ENCODE measurements around the gene PRSS53. TPM values are rescaled to one million over a fixed set of nuclear protein-coding genes. Genes with fewer than 3 reads are reported as not detected.
A peak's percentile ranks its signal among the peaks of the same experiment; 100 is the strongest.
"Not testable (repeated sequence)": the region's sequence is repeated elsewhere in the genome, so short reads cannot be mapped to it uniquely, and the experiment has no call there.

The PRSS53 gene
- 1 to 10 TPM in 1 of 2 donors, under 1 TPM in 1; 1.00 to 2.9 TPM for polyA plus RNA-seq

DNA sequence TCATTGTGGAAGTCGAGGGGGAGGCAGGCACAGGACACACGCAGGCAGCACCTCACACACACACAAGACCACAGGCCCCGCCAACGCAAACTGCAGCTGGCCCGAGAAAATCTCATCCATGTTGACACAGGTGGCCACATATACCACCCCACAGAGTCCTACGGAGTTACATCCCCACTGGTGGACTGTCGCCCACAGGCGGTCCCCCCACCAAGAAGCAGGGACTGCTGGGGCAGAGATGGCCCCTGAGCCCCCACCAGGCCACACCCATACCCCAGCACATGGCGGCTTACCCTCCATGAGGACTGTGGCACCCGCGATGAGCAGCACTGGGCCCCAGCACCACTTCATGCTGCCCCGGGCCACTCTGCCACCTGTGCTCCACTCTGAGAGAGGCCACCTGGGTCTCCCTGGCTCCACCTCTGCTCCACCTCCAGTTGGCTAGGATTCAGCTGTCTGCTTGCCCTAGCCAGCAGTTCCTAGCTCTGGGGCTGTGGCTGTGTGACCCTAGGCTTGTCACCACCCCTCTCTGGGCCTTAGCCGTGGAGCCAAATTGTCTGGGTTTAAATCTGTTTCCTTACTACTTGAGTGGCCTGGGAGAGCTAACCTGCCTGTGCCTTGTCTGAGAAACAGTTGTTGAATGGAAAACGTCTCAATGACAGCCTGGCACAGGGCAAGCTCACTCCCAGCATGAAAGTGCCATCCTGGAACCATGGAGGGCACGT, at the start of gene PRSS53:
PRSS53 (minus strand) TSS at position 485 of the 725 bp plus-strand sequence; CDS start at position 351, 134 bp downstream.
- no peak within 1 kb of the TSS for H3K4me3 ChIP-seq (ENCODE audit: low read depth in 1 of 2, low read length in 2 of 2)
- no peaks in the 10 kb centered on the region for H3K27me3 ChIP-seq (ENCODE audit: control insufficient read depth in 1 of 2, insufficient read depth in 2 of 2, low read length in 2 of 2)
- H3K4me1 ChIP-seq (ENCODE audit: control insufficient read depth in 2 of 2, insufficient read depth in 2 of 2, low read length in 1 of 2) = peaks cover 0 to 2% of the 10 kb centered on the region in 2 donors
- 74 to 80% methylated on average over 12 to 15 of the region's 15 CpGs for WGBS, 2 donors
- peaks cover 0 to 24% of the 10 kb centered on the region in 2 donors for H3K36me3 ChIP-seq (ENCODE audit: control insufficient read depth in 2 of 2, insufficient read depth in 2 of 2, low read length in 1 of 2)
- H3K9me3 ChIP-seq (ENCODE audit: control insufficient read depth in 2 of 2, insufficient read depth in 1 of 2, low read depth in 1 of 2, low read length in 1 of 2) = no peaks in the 10 kb centered on the region
- no peak within 1 kb of the TSS for H3K27ac ChIP-seq (ENCODE audit: low read depth in 2 of 2, low read length in 1 of 2)

DNA sequence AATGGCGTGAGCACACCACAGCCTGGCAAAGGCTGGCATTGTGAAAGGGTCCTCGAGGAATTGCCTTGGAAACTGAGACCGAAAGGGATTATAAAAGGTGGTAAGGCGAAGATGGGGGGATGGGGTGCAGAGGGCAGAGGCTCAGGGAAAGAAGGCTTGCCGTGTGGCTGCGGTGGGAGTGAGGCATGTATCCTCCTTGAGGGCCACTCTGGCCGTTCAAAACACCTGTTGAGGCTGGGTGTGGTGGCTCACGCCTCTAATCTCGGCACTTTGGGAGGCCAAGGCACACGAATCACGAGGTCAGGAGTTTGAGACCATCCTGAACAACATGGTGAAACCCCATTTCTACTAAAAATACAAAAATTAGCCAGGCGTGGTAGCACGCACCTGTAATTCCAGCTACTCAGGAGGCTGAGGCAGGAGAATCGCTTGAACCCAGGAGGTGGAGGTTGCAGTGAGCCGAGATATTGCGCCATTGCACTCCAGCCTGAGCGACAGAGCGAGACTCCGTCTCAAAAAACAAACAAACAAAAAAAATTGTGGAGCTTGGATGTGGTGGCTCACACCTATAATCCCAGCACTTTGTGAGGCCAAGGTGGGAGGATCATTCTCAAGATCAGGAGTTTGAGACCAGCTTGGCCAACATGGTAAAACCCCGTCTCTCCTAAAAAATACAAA, 48.2 kb upstream of the PRSS53 start:
- H3K9me3 ChIP-seq (ENCODE audit: control insufficient read depth in 2 of 2, insufficient read depth in 1 of 2, low read depth in 1 of 2, low read length in 1 of 2); H3K27me3 ChIP-seq (ENCODE audit: control insufficient read depth in 1 of 2, insufficient read depth in 2 of 2, low read length in 2 of 2); H3K4me3 ChIP-seq (ENCODE audit: low read depth in 1 of 2, low read length in 2 of 2); H3K27ac ChIP-seq (ENCODE audit: low read depth in 2 of 2, low read length in 1 of 2): not testable (repeated sequence)
- 88 to 89% methylated on average over 20 of the region's 20 CpGs for WGBS, 2 donors
- Histone ChIP-seq H3K36me3 (ENCODE audit: control insufficient read depth in 2 of 2, insufficient read depth in 2 of 2, low read length in 1 of 2) (peaks cover 0 to 16% of the 10 kb centered on the region in 2 donors), H3K4me1 (ENCODE audit: control insufficient read depth in 2 of 2, insufficient read depth in 2 of 2, low read length in 1 of 2) (peaks cover 7 to 48% of the 10 kb centered on the region in 2 donors)

DNA sequence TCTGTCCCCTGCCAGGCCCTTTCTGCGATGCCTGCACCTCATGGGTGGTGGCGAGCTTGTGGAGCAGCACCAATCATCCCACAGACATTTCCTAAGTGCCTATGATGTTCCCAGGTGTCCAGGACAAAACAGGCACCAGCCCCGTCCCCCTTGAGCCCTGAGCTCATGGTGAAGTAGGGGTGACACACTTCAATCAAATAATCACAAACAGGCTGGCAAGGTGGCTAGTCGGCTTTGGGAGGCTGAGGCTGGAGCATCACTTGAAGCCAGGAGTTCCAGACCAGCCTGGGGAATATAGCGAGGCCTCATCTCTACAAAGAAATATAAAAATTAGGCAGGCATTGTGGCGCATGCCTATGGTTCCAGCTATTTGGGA, 47.5 kb upstream of the PRSS53 start:
- Histone ChIP-seq H3K36me3 (ENCODE audit: control insufficient read depth in 2 of 2, insufficient read depth in 2 of 2, low read length in 1 of 2) (peaks cover 0 to 22% of the 10 kb centered on the region in 2 donors), H3K4me1 (ENCODE audit: control insufficient read depth in 2 of 2, insufficient read depth in 2 of 2, low read length in 1 of 2) (peaks cover 8 to 49% of the 10 kb centered on the region in 2 donors), H3K4me3 (ENCODE audit: low read depth in 1 of 2, low read length in 2 of 2) (no peak overlapping the region), H3K9me3 (ENCODE audit: control insufficient read depth in 2 of 2, insufficient read depth in 1 of 2, low read depth in 1 of 2, low read length in 1 of 2) (no peaks in the 10 kb centered on the region), H3K27me3 (ENCODE audit: control insufficient read depth in 1 of 2, insufficient read depth in 2 of 2, low read length in 2 of 2) (no peaks in the 10 kb centered on the region), H3K27ac (ENCODE audit: low read depth in 2 of 2, low read length in 1 of 2) (no peak overlapping the region)
- 83 to 85% methylated on average over 6 of the region's 6 CpGs for WGBS, 2 donors

DNA sequence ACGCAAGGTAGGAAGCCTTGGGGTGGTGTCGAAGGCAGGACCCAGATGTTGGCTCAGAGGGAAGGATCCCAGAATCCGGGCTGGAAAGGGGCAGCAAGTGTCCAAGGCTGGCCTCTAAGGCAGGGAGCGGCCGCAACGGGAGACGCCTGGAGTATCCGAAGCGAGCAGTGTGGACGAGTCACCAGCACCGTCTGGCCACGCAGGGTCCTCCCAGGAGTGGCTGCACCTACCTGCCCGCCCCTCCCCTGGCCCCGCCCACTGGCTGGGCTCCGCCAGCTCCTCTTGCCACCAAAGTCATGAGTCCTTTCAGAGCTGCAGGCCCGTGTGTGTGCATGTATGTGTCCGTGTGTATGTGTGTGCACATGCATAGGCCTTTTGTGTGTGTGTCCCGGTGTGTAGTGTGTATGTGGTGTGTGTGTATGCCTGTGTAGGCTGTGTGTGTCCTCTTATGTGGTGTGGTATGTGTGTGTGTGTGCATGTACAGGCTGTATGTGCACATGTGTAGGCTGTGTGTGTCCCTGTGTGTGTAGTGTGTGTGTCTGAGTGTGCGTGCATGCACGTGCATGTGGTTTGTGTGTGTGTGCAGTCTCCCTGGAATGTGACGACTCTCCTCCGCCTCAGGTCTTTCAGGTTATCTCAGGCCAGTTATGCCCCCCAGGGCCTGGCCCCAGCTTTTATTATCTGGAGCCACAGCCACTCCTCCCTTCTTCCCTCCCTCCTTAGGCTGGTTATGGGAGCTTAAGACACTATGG, 47.0 kb upstream of the PRSS53 start, which contains the start of gene PRSS8:
PRSS8 (minus strand) TSS at position 193 of the 752 bp plus-strand sequence. CDS start 229 bp downstream, outside the sequence.
- H3K27ac ChIP-seq (ENCODE audit: low read depth in 2 of 2, low read length in 1 of 2) = peak within 1 kb of the TSS; percentile 90 to 92
- peaks cover 0 to 26% of the 10 kb centered on the region in 2 donors for H3K36me3 ChIP-seq (ENCODE audit: control insufficient read depth in 2 of 2, insufficient read depth in 2 of 2, low read length in 1 of 2)
- WGBS, 2 donors = 30 to 33% methylated on average over 22 of the region's 22 CpGs
- H3K4me1 ChIP-seq (ENCODE audit: control insufficient read depth in 2 of 2, insufficient read depth in 2 of 2, low read length in 1 of 2) = peaks cover 8 to 46% of the 10 kb centered on the region in 2 donors
- H3K27me3 ChIP-seq (ENCODE audit: control insufficient read depth in 1 of 2, insufficient read depth in 2 of 2, low read length in 2 of 2) = no peaks in the 10 kb centered on the region
- H3K4me3 ChIP-seq (ENCODE audit: low read depth in 1 of 2, low read length in 2 of 2) = peak within 1 kb of the TSS; percentile 74 to 84
- no peaks in the 10 kb centered on the region for H3K9me3 ChIP-seq (ENCODE audit: control insufficient read depth in 2 of 2, insufficient read depth in 1 of 2, low read depth in 1 of 2, low read length in 1 of 2)

DNA sequence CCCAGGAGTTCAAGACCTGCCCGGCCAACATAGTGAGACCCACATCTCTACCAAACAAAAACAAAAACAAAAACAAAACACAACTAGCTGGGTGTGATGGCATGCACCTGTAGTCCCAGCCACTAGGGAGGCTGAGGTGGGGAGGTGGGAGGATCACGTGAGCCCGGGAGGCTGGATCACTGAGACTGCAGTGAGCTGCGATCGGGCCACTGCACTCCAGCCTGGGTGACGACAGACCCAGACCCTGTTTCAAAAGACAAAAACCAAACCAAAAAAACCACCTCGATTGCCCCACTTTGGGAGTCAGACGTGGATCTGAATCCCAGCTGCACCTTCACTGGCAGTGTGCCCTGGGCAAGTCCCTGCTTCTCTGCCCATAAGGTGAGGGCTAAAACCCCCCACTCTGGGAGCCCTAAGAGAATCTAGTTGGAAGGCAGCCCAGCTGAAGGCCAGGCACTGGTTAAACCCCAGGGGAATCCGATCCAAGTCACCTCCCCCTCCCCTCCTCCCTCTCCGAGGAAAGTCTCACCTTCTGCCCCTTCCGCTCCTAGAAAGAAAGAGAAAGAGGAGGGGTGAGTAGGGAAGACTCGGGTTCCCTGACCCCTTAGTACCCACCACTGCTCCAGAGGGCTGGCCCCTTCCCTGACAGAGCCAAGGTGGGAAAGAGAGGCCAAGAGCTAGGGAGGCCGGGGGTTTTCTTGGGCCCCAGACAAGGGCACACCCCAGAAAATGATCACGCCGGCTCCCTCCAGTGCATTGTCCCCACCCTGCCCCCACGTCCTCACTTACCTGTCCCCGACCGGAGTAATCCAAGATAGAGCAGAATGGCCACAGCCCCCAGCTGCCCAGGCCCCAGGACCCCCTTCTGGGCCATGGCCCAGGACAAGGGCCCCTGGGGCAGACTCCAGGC, 46.1 kb upstream of the PRSS53 start:
- Histone ChIP-seq H3K4me1 (ENCODE audit: control insufficient read depth in 2 of 2, insufficient read depth in 2 of 2, low read length in 1 of 2) (peaks cover 4 to 44% of the 10 kb centered on the region in 2 donors), H3K9me3 (ENCODE audit: control insufficient read depth in 2 of 2, insufficient read depth in 1 of 2, low read depth in 1 of 2, low read length in 1 of 2) (no peaks in the 10 kb centered on the region)
- WGBS, 2 donors = 23 to 26% methylated on average over 18 of the region's 18 CpGs

DNA sequence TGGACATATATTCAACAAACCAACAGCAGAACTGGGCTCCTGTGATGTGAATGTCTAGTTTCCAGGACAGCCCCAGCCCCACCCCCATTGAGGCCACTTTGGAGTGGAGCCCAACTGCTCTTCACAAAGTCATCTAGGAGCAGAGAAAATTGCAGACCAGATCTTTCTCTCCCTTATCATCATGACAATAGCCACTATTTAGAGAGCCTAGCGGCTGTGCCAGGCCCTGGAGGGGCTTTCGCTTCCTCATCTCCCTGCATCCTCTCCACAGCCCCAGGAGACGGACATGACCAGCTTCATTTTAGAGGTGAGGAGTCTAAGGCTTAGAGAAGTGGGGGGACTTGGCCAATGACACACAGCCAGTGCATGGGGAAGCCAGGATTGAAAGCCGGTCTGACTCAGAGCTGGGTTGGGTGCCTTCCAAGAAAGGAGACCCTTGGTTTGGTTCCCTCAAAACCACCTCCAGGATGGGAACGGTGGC, 45.4 kb upstream of the PRSS53 start:
- H3K27ac ChIP-seq (ENCODE audit: low read depth in 2 of 2, low read length in 1 of 2) = peak overlapping the region in 1 of 2 donors; percentile 92
- H3K4me1 ChIP-seq (ENCODE audit: control insufficient read depth in 2 of 2, insufficient read depth in 2 of 2, low read length in 1 of 2) = peaks cover 7 to 49% of the 10 kb centered on the region in 2 donors
- H3K9me3 ChIP-seq (ENCODE audit: control insufficient read depth in 2 of 2, insufficient read depth in 1 of 2, low read depth in 1 of 2, low read length in 1 of 2) = no peaks in the 10 kb centered on the region
- 25 to 29% methylated on average over 5 of the region's 5 CpGs for WGBS, 2 donors
- no peaks in the 10 kb centered on the region for H3K27me3 ChIP-seq (ENCODE audit: control insufficient read depth in 1 of 2, insufficient read depth in 2 of 2, low read length in 2 of 2)
- H3K36me3 ChIP-seq (ENCODE audit: control insufficient read depth in 2 of 2, insufficient read depth in 2 of 2, low read length in 1 of 2) = peaks cover 0 to 26% of the 10 kb centered on the region in 2 donors
- peak overlapping the region; percentile 74 to 84 for H3K4me3 ChIP-seq (ENCODE audit: low read depth in 1 of 2, low read length in 2 of 2)

More for the DNA sequence above, 46.1 kb upstream of the PRSS53 start:
- Histone ChIP-seq H3K36me3 (ENCODE audit: control insufficient read depth in 2 of 2, insufficient read depth in 2 of 2, low read length in 1 of 2) (peaks cover 0 to 26% of the 10 kb centered on the region in 2 donors), H3K4me3 (ENCODE audit: low read depth in 1 of 2, low read length in 2 of 2) (peak overlapping the region; percentile 74 to 84), H3K27ac (ENCODE audit: low read depth in 2 of 2, low read length in 1 of 2) (peak overlapping the region; percentile 90 to 92), H3K27me3 (ENCODE audit: control insufficient read depth in 1 of 2, insufficient read depth in 2 of 2, low read length in 2 of 2) (no peaks in the 10 kb centered on the region)

DNA sequence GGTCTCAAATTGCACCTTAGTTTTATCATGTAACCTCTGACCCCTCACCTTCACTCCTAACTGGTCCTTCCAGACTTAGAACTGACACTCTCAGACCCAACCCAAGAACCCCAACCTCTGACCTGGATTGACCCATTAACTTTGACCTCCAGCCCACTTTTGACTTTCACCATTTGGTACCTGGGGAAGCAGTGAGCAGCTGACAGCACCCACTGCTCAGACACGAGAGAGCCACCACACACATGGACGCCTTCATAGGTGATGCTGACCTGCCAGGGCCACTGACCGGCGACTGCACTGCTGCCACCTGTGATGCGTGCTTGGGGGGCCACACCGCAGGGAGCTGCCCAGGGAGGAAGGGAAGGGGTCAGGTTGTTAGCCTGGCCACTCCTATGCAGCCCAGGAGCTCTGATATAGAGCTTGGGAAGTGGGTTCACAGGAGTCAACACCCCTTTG, 44.3 kb upstream of the PRSS53 start:
- Histone ChIP-seq H3K4me1 (ENCODE audit: control insufficient read depth in 2 of 2, insufficient read depth in 2 of 2, low read length in 1 of 2) (peaks cover 8 to 44% of the 10 kb centered on the region in 2 donors), H3K9me3 (ENCODE audit: control insufficient read depth in 2 of 2, insufficient read depth in 1 of 2, low read depth in 1 of 2, low read length in 1 of 2) (no peaks in the 10 kb centered on the region), H3K27me3 (ENCODE audit: control insufficient read depth in 1 of 2, insufficient read depth in 2 of 2, low read length in 2 of 2) (no peaks in the 10 kb centered on the region), H3K27ac (ENCODE audit: low read depth in 2 of 2, low read length in 1 of 2) (peak overlapping the region; percentile 19 to 92), H3K36me3 (ENCODE audit: control insufficient read depth in 2 of 2, insufficient read depth in 2 of 2, low read length in 1 of 2) (peaks cover 0 to 26% of the 10 kb centered on the region in 2 donors), H3K4me3 (ENCODE audit: low read depth in 1 of 2, low read length in 2 of 2) (peak overlapping the region; percentile 74 to 84)
- 72 to 81% methylated on average over 5 to 6 of the region's 6 CpGs for WGBS, 2 donors

DNA sequence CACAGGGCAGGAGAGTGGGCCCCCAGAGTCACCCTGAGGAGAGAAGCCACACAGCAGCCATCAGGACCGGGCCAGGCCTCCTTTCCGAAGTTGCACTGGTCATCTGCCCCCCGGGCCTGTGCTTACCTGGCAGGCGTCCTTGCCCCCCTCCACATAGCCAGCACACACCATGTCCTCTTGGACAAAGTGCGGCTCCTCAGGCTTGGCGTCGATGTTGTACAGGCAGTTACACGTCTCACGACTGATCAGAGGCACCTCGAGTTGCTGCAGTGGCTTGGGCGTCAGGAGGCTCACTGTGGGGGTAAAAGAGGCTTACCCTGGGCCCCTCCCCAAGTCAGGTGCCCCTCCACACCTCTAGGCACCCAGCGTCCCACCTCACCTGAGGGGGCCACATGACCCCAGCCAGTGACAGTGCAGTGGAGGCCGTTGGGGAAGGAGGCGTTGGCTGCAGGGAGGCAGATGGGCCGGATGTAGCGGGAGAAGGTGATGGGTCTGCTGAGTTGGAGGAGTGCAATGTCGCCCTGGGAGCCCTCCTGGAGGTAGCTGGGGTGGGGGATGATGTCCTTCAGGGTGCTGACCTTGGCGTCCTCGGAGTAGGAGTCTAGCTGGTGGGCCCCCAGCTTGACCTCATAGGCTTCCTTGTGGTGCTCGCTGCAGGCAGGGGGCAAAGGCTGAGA, 43.7 kb upstream of the PRSS53 start:
- WGBS, 2 donors = 56 to 70% methylated on average over 20 of the region's 20 CpGs
- Histone ChIP-seq H3K27ac (ENCODE audit: low read depth in 2 of 2, low read length in 1 of 2) (peak overlapping the region; percentile 92 to 93), H3K4me1 (ENCODE audit: control insufficient read depth in 2 of 2, insufficient read depth in 2 of 2, low read length in 1 of 2) (peaks cover 8 to 44% of the 10 kb centered on the region in 2 donors), H3K27me3 (ENCODE audit: control insufficient read depth in 1 of 2, insufficient read depth in 2 of 2, low read length in 2 of 2) (no peaks in the 10 kb centered on the region), H3K36me3 (ENCODE audit: control insufficient read depth in 2 of 2, insufficient read depth in 2 of 2, low read length in 1 of 2) (peaks cover 3 to 31% of the 10 kb centered on the region in 2 donors), H3K9me3 (ENCODE audit: control insufficient read depth in 2 of 2, insufficient read depth in 1 of 2, low read depth in 1 of 2, low read length in 1 of 2) (no peaks in the 10 kb centered on the region), H3K4me3 (ENCODE audit: low read depth in 1 of 2, low read length in 2 of 2) (peak overlapping the region; percentile 5 to 39)

Data from esophagus (tissue), 2 donors.